Limb (tissue), 2 donors: ENCODE measurements around the gene PTPRN2.
"Not testable (repeated sequence)": the region's sequence is repeated elsewhere in the genome, so short reads cannot be mapped to it uniquely, and the experiment has no call there.

ENCODE experiments used
- DNase-seq, 2 donors: peaks; one replicate each; pipeline ENCODE4 v3.0.0-alpha.2; 2016; ENCODE audit errors: extremely low spot score in 2 of 2

Gene PTPRN2

DNA sequence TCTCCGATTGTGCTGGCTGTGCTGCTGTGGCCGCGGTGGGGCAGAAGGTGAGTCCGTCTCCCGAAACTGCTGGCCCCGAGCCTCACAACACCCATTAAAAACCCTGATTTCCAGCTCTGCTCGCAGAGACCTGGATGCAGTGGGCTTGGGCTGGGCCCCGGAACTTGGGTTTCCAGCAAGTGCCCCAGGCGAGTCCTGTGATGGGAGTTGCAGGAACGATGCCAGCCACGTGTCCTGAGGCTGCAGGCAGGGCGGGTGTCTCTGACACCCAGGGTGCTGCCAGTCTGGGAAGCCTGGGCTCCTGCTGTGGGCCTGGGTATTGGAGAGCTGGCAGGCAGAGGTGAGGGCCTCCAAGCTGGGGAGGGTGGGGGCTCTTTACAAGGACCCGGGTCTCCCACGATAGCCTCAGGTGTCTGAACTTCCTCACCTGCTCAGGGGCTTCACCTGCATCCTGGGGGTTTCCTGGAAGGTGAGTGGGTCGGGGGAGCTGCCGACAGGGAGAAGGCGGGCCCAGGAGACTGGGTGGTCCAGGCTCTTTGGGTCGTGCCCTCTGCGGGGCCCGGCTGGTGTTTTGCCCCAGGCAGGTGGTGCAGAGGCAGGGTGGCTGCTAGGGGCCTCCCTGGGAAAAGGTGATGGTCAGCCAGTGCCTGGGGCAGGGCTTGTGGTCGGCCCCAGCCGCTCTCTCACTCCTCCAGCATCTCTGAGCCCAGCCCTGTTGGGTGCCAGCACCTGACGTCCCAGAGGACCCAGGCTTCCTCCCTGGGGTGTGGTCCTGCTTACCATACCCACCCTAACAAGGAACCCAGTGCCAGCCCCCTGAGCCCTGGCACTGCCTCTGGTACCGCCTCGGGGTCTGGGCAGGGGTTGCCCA lies 1070.5 kb downstream of the PTPRN2 start:
- peak in 1 of 2 donors; percentile 28 for DNase-seq

DNA sequence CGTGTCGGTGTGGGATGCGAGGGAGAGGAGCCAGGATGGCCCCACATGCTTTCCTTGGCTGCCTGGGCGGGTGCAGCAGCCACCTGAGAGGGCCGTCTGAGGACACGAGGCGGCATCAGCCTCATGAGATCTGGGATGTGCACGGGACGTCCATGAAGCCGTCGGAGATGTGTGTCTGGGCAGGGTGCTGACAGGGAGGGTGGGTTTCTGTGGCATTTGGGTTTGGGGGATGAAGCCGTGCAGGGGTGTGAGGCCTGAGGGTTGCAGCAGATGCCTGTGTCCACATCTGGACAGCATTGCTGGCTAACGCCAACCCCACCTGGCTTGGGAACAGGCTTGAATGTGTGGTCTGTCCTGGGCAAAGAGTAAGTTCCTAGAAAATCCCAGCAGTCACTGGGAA lies 1071.3 kb downstream of the PTPRN2 start:
- DNase-seq: no peak

DNA sequence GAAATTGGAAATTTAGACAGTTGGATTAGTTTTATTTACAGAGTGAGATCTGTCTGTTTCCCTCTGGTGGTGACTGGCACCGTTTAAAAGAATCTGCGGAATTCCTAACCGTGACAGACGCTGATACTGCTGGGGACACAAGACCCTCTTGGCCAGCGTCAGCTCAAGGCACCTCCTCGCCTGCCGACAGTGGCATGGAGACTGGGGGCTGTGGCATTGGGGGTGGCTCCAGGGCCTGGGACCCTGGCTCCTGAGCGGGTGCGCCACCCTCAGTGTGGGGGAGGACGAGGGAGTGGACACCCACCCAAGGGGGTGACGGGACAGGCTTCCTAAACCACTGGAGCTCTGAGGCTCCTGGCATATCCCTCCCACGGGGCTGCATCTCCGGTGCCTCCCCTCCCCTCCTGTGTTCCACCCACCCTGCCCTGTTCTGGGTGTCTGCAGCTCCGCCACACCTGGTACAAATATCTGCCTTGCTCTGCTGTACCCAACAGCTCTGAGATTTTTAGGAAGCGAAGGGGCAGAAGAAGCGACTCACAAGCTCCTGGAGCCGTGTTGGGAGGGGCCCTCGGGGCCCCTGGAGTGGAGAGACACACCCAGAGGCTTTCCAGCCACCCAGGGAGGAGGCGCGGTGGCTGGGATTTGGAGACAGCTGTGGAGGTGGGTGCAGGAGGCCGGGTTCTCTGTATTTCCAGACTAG lies 1072.1 kb downstream of the PTPRN2 start:
- DNase-seq: peak in 1 of 2 donors; percentile 20

DNA sequence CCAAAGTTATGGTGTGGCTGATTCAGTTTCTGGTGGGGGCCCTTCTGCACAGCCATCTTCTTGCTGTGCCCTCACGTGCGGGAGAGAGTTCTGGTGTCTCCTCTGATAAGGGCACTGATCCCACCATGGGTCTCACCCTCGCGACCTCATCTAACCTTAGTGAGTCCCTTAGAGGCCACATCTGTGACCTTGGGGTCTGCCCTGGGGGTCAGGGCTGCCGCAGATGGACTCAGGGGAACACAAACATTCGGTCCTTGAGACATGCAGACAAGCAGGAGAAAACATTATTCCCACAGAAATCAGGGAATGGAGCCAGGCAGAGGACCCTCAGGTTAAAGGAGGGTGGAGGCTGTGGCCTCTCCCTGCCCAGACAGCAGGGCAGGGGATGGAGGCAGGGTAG lies 1072.9 kb downstream of the PTPRN2 start:
- no peak for DNase-seq

DNA sequence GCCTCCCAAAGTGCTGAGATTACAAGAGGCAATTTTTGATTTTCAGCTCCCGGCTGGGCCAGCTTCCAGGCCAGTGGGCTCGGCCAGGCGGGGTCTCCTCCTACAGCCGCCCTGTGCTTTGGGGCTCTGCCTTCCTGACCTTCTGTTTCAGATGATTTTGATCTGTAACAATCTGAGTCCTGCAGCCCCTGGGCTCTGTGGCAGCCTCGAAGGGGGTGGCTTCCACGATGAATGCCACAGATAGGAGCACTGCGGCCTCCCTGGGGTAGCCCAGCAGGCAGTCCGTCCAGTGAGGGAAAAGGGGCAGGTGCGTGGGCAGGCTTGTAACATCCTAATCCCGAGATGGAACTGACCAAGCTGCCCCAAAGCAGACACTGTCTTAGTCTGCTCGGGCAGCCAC lies 1073.3 kb downstream of the PTPRN2 start:
- no peak for DNase-seq

DNA sequence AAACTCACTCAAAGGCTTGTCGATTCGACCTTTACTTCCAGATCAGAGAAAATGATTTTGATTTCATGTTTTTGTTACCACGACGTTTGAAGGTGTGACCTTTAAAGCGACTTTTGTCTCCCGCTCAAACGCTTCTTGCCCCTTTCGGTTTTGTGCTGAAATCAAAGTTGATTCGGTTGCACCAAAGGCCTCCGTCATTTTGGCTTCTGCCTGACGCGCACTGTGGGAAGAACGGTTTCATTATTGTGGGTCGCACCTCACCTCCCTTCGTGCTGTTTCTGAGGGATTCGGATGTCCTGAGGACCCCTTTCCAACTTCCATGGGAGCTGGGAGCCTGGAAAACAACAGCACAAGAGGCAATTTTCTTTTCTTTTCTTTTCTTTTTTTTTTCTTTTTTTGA lies 1073.9 kb downstream of the PTPRN2 start:
- no peak for DNase-seq

DNA sequence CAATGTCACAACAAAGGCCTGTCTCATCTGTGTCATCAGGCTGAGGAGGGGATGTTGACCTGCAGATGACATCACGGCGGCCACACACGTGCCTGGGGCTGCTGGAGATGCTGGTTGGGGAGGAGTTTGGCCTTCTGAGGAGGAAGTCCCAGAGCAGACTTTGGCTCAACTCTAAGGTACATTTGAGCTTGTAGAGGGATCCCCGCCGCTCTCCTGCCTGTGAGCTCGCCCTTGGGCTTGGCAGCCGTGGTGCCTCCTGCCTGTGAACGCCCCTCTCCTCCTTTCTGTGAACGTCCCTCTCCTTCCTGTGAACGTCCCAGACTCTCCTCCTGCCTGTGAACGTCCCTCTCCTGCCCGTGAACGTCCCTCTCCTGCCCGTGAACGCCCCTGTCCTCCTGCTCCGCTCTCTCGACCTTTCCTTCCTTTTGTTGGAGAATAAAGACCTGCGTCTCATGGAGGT lies 1074.4 kb downstream of the PTPRN2 start:
- no peak for DNase-seq

DNA sequence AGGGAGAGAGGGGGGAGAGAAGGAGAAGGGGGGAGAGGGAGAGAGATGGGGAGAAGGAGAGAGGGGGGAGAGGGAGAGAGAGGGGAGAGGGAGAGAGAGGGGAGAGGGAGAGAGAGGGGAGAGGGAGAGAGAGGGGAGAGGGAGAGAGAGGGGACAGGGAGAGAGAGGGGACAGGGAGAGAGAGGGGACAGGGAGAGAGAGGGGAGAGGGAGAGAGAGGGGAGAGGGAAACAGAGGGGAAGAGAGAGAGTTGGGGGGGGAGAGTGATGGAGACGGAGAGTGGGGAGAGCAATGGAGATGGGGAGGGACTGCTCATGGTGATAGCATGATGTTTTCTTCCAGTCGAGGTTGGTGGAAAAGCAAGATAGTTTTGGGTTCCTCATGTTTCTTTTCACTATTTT lies 1078.4 kb downstream of the PTPRN2 start:
- DNase-seq: no peak

DNA sequence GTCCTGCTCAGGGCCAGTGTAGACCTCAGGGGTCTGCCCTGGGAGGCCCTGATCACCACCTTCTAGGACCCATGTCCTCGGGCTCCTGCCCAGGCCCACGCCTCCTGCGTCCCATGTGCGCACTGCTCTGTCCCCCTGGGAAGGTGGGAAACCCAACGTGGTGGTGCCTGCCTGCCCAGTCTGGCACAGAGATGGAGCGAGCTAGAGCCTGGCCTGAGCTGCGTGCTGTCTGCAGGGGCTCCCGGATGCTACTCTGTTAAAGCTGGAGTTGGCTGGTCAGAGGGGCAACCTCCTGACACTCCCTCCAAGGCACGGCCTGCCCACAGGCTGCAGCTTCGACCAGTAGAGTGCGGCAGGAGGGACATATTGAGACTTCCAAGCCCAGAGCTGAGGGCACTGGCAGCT lies 1079.1 kb downstream of the PTPRN2 start:
- DNase-seq: peak in 1 of 2 donors; percentile 11

DNA sequence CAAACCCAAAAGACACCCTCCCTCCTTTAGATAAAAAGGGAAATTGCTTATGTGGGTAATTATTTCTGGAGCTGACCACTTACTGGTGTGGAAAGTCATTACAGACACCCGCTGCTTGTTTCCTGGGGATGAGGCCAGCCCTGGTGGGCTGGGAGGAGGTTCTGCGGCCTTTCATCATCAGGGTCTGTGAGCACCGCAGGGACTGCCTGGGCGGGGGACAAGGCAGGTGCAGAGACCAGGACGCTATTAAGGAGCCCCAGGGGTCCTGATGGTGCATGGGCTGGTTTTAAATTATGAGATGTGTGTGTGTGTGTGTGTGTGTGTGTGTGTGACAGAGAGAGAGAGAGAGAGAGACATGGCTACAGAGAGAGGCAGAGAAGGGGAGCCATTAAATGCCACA lies 1079.6 kb downstream of the PTPRN2 start:
- peak in 1 of 2 donors; percentile 24 for DNase-seq

DNA sequence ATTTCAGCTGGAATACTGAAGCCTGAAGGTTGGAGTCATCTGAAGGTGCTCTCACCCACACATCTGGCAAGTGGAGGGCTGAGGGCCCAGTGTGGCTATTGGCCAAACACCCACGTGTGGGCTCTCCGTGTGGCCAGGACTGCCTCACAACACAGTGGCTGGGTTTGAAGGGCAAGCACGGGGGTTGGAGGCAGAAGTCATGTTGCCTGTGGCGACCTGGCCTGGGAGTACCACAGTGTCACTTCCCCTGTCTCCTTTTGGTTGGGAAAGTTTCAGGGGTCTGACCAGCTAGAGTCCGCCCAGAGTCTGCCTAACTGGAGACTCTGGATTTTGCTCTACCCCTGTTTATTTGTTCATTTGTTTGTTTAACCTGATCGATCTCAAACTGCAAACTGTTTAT lies 1081.4 kb downstream of the PTPRN2 start:
- DNase-seq: no peak

DNA sequence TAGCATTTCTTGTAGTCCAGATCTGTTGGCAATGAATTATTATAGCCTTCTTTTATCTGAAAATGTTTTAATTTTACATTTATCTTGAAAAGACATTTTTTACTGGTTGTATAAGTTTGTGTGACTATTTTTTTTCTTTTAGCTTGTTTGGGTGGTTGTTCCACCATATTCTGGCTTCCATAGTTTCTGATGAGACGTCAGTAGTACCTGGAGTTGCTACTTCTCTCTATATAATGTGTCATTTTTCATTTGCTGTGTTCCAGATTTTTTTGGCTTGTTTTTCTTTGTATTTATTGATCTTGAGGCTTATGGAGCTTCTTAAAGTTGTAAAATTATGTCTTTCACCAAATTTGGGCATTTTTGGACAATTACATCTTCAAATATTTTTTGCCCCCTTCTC lies 1082.0 kb downstream of the PTPRN2 start:
- DNase-seq: no peak

DNA sequence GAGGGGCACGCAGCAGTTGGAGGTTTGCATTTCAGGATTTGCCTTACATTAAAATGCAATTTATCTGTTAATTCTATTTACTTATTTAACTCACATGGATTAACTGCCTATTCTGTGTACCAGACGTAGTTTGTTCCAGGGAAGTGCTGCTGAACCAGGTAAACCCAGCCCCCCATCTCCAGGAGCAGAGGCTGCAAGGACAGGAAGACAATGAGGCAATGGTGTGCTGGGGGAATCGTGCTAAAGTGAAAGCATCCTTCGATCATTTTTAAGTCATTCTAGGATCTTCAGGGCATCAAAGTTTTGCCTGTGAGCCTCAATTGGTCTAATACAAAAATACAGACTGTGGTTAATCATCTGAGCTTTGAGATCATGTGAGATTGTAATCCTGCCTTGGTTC lies 1084.4 kb downstream of the PTPRN2 start:
- no peak for DNase-seq

DNA sequence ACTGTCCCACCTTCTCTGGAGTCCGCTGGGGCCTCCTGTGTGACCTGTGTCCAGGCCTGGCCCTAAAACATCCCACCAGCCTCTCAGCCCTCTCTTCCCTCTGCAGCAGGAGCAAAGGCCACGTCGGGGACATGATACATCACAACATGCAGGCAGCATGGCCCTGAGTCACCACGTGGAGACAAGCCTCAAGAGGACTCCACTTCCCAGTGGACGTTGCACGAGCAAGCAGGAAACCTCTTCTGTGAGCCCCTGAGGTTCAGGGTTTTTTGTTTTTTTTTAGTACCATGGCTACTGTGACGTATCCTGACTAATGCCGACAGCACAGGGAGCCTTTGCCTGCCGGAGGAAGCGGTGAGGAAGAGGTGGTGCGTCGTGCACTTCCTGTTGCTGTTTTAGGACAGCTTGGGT lies 1084.9 kb downstream of the PTPRN2 start:
- peak in 1 of 2 donors; percentile 17 for DNase-seq

DNA sequence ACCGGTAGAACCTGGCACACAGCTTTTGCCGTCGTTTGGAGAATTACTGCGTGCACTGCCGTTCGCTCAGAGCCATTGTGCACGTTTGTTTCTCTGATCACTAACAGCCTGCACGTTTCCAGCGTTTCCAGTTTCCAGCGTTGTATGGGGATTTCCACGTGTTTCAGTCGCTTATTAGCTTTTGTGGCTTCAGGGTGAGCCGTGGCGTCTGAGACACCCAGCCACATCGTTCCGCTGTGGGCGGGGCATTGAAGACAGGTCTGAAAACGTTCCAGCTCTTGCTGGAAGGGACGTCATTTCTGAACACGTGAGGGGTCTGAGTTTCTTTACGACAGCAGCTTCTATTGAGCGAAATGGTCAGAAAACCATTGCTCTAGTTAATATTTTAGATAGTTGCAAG lies 1086.0 kb downstream of the PTPRN2 start:
- DNase-seq: no peak

DNA sequence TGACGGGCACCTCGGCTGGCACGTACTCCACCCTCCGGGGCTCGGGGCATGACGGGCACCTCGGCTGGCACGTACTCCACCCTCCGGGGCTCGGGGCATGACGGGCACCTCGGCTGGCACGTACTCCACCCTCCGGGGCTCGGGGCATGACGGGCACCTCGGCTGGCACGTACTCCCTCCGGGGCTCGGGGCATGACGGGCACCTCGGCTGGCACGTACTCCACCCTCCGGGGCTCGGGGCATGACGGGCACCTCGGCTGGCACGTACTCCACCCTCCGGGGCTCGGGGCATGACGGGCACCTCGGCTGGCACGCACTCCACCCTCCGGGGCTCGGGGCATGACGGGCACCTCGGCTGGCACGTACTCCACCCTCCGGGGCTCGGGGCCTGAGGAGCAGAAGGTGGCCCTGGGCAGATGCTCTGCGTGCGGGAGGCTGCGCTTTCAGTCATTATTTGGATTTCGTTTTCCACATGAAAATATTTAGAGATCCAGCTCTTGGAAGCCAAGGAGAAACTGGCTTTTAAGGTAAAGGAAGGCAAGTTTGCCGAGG lies 1086.6 kb downstream of the PTPRN2 start:
- DNase-seq: not testable (repeated sequence)

DNA sequence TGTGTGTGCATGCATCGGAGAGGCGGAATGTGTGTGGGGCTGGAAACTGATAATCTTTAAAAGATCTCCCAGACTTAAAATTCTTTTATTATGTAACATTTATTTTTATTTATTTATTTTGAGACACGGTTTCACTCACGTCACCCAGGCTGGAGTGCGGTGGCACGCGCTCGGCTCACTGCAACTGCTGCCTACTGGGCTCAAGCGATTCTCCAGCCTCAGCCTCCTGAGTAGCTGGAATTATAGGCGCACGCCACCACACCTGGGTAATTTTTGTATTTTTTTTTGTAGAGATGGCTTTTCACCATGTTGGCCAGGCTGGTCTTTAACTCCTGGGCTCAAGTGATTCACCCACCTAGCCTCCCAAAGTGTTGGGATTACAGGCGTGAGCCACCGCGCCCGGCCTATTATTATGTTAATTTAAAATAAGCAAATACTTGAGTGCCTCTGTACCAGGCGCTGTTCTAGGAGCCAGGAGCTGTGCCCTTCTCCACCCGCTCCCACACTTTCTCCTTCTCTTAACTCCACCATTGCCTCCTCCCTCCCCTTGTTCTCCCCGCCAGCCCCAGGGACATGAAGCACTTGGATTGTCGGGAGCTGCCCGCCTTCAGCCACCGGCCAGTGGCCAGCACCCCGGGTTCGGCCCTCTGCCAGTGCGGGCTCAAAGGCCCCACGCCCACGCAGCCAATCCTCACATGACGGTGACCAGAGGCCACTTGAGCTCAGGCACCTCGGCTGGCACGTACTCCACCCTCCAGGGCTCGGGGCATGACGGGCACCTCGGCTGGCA lies 1087.3 kb downstream of the PTPRN2 start:
- no peak for DNase-seq

DNA sequence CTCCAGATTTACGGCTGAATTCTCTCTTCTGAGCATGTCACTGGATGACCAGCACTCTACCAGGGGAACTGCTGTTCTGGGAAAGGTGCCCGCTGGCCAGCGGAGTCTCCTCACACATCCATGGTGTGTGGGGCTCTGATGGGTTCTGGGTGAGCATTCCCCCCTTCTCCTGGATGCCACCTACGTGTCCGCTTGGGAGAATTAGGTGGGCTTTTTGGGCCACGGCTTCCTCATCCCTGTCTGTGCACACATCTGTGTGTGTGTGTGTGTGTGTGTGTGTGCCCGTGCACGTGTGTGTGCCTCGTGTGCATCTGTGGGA lies 1087.8 kb downstream of the PTPRN2 start:
- DNase-seq: no peak

DNA sequence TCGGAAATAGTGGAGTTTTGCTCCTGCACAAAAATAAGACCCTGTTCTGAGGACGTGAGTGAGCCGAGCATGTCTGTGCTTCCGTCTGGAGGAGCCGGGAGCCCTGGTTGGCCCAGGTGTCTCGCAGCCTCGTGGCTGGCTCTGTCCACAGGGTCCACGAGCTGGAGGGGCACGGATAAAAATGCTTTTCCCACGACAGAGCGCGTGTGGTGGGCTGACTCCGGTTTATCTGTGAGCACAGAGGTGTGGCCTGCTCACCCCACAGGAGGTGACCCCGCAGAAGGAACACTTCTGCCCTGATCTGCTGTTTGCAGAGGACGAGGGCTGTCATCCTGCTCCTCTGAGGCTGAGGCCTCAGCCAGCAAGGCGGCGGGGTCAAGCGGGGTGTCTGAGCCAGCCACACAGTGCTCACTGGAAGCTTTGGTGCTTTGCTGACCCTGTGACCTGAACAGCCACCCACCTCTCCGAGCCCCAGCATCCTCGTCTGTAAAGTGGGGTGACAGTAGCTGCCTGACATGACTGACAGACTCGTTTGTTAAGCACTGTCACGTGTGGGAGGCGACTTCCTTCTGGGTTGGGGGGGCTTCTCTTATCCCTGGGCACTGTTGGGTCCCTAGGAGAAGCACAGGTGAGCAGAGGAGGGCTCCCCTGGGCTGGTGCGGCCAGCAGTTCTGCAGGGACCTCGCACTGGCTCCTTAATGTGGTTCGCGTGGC lies 1088.3 kb downstream of the PTPRN2 start:
- DNase-seq: no peak

DNA sequence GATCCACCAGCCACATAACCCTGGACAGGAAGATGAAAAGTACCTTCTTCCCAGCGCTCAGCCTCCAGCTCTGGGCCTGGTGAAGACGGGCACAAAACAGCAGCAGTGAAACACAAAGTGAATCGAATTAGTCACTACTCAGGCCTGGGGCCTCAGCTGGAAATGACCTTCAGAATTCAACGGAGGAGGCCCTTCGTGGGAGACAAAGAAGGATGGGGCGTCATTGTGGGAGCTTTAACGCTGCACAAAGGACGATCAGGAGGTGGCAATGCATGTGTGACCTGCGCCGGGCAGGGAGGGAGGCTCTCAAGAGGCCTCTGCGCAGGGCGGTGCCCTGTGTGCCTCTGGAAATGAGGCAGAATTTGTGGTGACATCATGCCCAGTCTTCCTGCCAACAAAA lies 1089.0 kb downstream of the PTPRN2 start:
- DNase-seq: peak in 1 of 2 donors; percentile 20
